GM12872 (cell line): ENCODE measurements around the gene INPP5E.

ENCODE experiments used
- TF ChIP-seq, protein P1 (sequence below): IDR thresholded peaks from 3 replicates; pipeline ENCODE4 v1.5.1; 2011; ENCODE audit warnings: low read depth, mild to moderate bottlenecking, low read length, moderate library complexity; ENCODE audit not compliant: insufficient read depth

Gene INPP5E

DNA sequence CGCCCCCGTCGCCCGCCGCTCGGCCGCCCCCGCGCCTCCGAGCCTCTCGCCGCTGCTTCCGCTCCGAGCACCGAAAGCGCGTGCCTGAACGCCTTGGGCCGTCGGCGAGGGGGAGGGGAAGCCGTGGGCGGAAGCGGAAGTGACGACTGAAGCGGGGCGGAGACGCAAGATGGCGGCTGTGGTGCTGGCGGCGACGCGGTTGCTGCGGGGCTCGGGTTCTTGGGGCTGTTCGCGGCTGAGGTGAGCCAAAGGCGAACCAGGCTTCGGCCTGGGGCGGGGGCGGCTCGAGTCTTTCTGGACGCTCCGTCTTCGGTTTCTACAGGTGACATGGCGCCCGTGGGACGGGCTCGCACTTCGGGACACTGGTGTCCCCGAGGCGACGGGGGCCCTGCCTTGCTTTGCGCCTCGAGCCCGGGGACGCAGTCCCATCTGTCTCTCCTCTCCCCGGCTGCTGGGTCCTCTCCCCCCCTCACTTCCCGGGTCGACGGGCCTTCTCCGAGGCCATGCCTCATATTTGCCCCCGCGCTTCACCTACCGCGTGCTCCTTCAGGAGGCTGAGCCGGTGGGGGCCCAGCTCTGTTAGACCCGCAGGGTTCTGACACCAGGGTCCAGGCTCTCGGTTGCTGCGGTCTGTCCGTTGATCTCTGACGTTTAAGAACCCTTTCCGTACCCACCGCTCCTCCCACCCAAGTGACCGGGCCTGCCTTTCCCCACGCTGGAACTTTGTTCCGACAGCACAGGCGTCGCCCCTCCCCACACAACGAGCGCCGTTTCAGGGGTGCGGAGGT, 29.0 kb downstream of the INPP5E start, which contains the start of the genes ENTR1 and PMPCA:
TSS of gene ENTR1 (minus strand) at position 115 of the 788 bp plus-strand sequence. CDS start 217 bp downstream, outside the sequence.
TSS of gene PMPCA (plus strand) at position 159 of the 788 bp plus-strand sequence. CDS start at position 170, 11 bp downstream.
- TF ChIP-seq, protein P1, sequence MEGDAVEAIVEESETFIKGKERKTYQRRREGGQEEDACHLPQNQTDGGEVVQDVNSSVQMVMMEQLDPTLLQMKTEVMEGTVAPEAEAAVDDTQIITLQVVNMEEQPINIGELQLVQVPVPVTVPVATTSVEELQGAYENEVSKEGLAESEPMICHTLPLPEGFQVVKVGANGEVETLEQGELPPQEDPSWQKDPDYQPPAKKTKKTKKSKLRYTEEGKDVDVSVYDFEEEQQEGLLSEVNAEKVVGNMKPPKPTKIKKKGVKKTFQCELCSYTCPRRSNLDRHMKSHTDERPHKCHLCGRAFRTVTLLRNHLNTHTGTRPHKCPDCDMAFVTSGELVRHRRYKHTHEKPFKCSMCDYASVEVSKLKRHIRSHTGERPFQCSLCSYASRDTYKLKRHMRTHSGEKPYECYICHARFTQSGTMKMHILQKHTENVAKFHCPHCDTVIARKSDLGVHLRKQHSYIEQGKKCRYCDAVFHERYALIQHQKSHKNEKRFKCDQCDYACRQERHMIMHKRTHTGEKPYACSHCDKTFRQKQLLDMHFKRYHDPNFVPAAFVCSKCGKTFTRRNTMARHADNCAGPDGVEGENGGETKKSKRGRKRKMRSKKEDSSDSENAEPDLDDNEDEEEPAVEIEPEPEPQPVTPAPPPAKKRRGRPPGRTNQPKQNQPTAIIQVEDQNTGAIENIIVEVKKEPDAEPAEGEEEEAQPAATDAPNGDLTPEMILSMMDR = no peak

DNA sequence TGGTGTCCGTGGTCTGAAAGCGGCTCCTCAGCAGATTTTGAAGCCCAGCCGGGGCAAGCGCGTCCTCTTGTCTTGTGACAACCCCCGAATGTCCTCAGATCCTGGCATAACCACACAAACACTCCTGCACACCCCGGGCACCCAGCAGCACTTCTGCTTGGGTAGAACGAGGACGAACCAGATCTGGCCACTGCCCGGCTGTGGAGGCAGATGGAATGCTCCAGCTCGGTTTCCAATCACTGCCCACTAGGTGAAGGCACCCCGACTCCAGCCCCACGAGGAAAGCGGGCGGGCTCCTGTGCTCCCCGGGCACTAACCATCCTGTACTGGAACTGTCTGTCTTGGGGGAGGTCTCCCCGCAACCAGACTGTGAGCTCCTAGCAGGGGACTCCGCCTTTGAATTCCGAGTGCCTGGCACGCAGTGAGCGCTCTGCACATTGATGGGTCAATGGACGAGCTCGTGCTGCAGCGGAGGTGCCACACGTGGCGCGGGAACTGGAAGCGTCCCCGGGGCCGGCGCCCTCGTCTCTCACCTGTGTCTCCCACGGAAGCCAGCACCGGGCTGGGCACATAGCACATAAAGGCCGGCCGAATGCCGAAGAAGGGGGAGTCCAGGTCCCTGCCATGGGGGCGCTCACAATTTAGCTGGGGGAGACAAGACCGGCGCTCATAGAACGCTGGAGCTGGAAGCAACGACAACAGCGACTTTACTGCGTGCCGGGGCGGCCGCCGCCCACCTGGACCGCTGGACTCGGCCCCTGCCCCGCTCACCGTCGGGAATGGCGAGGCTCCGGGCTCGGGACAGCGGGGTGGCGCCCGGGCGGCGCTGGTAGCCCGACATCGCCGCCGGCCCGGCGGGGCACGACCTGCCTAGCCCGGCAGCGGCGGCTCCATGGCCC, 29.8 kb downstream of the INPP5E start:
- TF ChIP-seq, protein P1 = no peak

DNA sequence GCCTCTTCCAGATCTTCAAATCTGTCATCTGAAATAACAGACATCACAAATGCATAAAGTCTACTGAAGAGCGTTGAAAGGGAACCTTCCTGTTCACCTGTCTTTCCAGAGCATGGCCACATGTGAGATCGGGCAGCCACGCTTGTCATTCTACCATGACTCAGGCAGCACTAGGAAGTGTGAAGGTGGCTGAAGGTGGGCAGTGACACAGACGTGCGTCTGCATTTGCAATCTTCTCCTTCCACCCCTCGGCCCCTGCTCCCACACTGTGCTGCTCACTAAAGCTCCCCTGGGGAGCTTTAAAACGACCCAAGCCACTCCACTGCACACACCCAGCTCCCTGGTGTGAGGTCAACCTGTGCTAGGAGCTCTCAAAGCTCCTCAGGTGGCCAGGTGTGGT, 31.7 kb downstream of the INPP5E start:
- TF ChIP-seq, protein P1 = no peak

DNA sequence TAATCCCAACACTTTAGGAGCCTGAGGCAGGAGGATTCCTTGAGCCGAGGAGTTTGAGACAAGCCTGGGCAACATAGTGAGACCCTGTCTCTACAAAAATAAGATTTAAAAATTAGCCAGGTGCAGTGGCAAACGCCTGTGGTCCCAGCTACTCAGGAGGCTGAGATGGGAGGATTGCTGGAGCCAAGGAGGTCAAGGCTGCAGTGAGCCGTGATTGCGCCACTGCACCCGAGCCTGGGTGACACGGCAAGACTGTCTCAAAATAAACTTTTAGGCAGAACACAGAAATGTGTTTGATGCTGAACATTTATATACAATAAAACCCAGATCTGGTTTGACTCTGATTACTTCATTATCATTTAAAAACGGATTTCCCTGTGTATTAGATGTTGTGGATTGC, 34.2 kb downstream of the INPP5E start:
- TF ChIP-seq, protein P1 = no peak

DNA sequence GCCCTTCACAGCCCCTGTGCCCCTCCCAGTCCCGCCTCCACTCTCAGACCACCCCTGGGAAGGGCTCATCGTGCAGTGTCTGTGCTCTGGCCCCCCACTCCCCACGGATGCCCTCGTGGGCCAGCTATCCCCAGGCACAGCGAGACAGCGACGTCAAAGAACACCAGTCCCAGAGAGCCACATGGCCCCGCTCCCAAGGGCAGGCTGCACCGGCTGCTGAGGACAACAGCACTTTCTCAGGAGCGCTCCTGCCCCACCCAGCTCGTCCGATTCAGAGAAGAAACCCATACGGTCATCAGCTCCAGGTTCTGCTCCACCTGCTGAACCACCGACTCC, 34.9 kb downstream of the INPP5E start:
- TF ChIP-seq, protein P1 = no peak

DNA sequence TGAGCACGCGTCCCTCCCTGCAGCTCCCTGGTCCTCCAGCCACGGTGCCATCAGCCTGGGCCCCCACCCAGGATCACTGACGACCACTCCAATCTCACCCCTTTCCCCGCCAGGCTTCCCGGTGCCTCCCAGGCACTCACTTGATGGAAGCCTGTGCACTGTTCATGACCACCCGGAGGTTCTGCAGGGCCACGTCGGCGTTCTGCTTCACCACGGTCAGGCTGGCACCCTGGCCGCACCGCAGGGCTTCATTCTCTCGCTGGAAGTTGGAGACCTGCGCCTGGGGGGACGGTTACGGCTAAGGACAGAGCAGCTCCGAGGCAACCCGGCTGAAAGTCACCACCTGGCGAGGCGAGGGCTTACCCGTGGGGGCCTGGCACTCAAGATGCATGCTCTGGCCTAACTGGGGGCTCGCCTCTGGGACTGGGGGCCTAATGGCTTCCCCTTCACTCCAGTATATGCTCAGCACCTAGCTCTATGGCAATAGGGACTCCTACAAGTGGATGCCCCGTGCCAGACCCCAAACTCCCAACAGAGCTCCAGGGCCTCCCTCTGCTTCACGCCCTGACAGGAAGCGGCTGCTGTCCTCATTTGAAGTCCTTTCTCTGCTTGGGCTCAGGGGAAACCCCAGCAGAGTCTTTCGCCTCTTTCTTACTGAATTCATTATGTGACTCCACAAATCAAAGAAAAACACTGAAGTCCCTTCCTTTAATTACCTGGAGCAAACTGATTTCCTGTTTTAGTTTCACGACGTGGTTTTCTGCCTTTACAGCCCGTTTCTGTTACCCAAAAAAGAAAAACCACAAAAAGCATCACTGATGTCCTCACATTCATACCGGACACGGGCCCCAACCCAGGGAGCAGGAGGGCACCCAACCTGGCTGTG, 35.5 kb downstream of the INPP5E start:
- TF ChIP-seq, protein P1 = no peak
